K562 (cell line): Measurements from ENCODE around the gene GPR39. TPM values are rescaled to one million over a fixed set of nuclear protein-coding genes. Genes with fewer than 3 reads are reported as not detected.

ENCODE experiments used
- ATAC-seq: fragments of 200-7000 bp; cut with Tn5 transposase; 3 replicates; pipeline ENCODE4 v1.9.1; 2020; ENCODE audit warnings: moderate library complexity
- BruUV-seq: library from RNA; stranded (reverse); fragments of 400-500 nt; replicated peaks from 2 replicates; lab custom pipeline; 2021; lab: Mats Ljungman, UMichigan
- CTCF ChIA-PET: fragments of 300-600 bp; formaldehyde crosslinking; extraction: SDS; loops from one replicate; lab custom pipeline; 2021; ENCODE audit warnings: low intra/inter-chr PET ratio; lab: Yijun Ruan, JAX
- POLR2A ChIA-PET: fragments of 300-600, 350-650 bp; sonication (Branson Sonifier 250); formaldehyde crosslinking; extraction: SDS; loops from one replicate; lab custom pipeline; 2021; ENCODE audit warnings: antibody characterized with exemption, inconsistent platforms; lab: Yijun Ruan, JAX
- DNase-seq, 4 experiments: peaks; one replicate each; pipeline versions ENCODE4 v3.0.0 to v3.0.0-alpha.2; 2011 to 2018; ENCODE audit warnings: low spot score in 3 of 4, mixed read lengths in 3 of 4; ENCODE audit errors: extremely low read depth in 1 of 4
- FAIRE-seq: peaks from 2 replicates; lab custom pipeline; 2011; peaks lifted over from hg19 to GRCh38; lab: Jason Lieb, UNC
- H2AFZ ChIP-seq: 2 replicates; pipeline ENCODE4 v1.6.0; 2011; ENCODE audit warnings: low read depth, low read length, control low read depth, inconsistent platforms
- H3K27ac ChIP-seq: fragments of 200-600 bp; 3 replicates; pipeline ENCODE4 v1.8.0; 2011; ENCODE audit warnings: low read depth, mild to moderate bottlenecking, control low read depth, inconsistent platforms, low read length, moderate library complexity, mixed read lengths; ENCODE audit errors: extremely low read depth
- H3K27me3 ChIP-seq, 2 experiments: fragments of 300-600 bp in 1 of 2; 2 replicates in 1 of 2; 3 replicates in 1 of 2; pipeline versions ENCODE4 v1.6.0 to v1.8.0; 2011; ENCODE audit warnings: inconsistent platforms in 2 of 2, low read length in 2 of 2, mild to moderate bottlenecking in 1 of 2, mixed read lengths in 1 of 2, moderate library complexity in 1 of 2; ENCODE audit not compliant: control insufficient read depth in 2 of 2, insufficient read depth in 2 of 2
- H3K36me3 ChIP-seq: fragments of 300-600 bp; 3 replicates; pipeline ENCODE4 v1.8.0; 2011; ENCODE audit warnings: mild to moderate bottlenecking, low read length, inconsistent platforms; ENCODE audit not compliant: control insufficient read depth, insufficient read depth
- H3K4me1 ChIP-seq, 2 experiments: fragments of 200-600 bp in 1 of 2; replicated peaks in 1 of 2; 2 replicates in 1 of 2; 3 replicates in 1 of 2; pipeline versions ENCODE4 v1.5.1 to v1.8.0; 2011; ENCODE audit warnings: inconsistent platforms in 2 of 2, low read length in 2 of 2, mild to moderate bottlenecking in 1 of 2, mixed read lengths in 1 of 2, moderate library complexity in 1 of 2; ENCODE audit not compliant: control insufficient read depth in 2 of 2, insufficient read depth in 2 of 2
- H3K4me2 ChIP-seq: 2 replicates; pipeline ENCODE4 v1.6.1; 2011; ENCODE audit warnings: low read length, control low read depth, inconsistent platforms, mixed read lengths; ENCODE audit not compliant: insufficient read depth
- H3K4me3 ChIP-seq: fragments of 200-600 bp; sonication (generic), shearing (Covaris generic); 2 replicates; pipeline ENCODE4 v1.5.1; 2016; ENCODE audit warnings: control low read depth, inconsistent platforms
- H3K79me2 ChIP-seq: fragments of 200-600 bp; 3 replicates; pipeline ENCODE4 v1.8.0; 2011; ENCODE audit warnings: low read length, inconsistent platforms; ENCODE audit not compliant: control insufficient read depth, insufficient read depth
- H3K9ac ChIP-seq, 2 experiments: 2 replicates each; pipeline versions ENCODE4 v1.6.0 to v1.6.1; 2011; ENCODE audit warnings: low read depth in 2 of 2, low read length in 2 of 2, control low read depth in 1 of 2, inconsistent platforms in 1 of 2, mild to moderate bottlenecking in 1 of 2, mixed read lengths in 1 of 2; ENCODE audit not compliant: insufficient read depth in 1 of 2
- H3K9me1 ChIP-seq: one replicate; pipeline ENCODE4 v1.6.0; 2011; ENCODE audit warnings: inconsistent platforms, mild to moderate bottlenecking, low read length, moderate library complexity; ENCODE audit not compliant: control insufficient read depth, insufficient read depth
- H3K9me3 ChIP-seq: replicated peaks from 2 replicates; pipeline ENCODE4 v1.5.1; 2011; ENCODE audit warnings: low read depth, low read length, inconsistent platforms; ENCODE audit not compliant: control insufficient read depth, insufficient read depth
- H4K20me1 ChIP-seq: replicated peaks from 2 replicates; pipeline ENCODE4 v1.6.1; 2011; ENCODE audit warnings: low read length, inconsistent platforms, mixed read lengths; ENCODE audit not compliant: control insufficient read depth, insufficient read depth
- ATF6 ChIP-seq: sonication (generic); formaldehyde crosslinking; IDR thresholded peaks from 2 replicates; pipeline ENCODE4 v1.4.0; 2020; ENCODE audit warnings: mild to moderate bottlenecking, missing genetic modification reagents
- BCOR ChIP-seq: fragments of 450-650 bp; IDR thresholded peaks from 2 replicates; pipeline ENCODE4 v1.6.1; 2016
- BRD4 ChIP-seq: fragments of 200-600 bp; sonication (generic); IDR thresholded peaks from 2 replicates; pipeline ENCODE4 v1.6.1; 2017; ENCODE audit warnings: inconsistent platforms
- CBFA2T3 ChIP-seq: fragments of 450-650 bp; IDR thresholded peaks from 2 replicates; pipeline ENCODE4 v1.6.1; 2017
- CHAMP1 ChIP-seq: fragments of 450-650 bp; IDR thresholded peaks from 2 replicates; pipeline ENCODE4 v1.6.1; 2016; ENCODE audit warnings: mild to moderate bottlenecking
- MEF2D ChIP-seq: conservative IDR thresholded peaks from 2 replicates; pipeline ENCODE4 v1.6.1; 2016; ENCODE audit warnings: low read depth, missing genetic modification characterization, missing compliant biosample characterization
- PHB2 ChIP-seq: fragments of 450-650 bp; IDR thresholded peaks from 2 replicates; pipeline ENCODE4 v1.6.1; 2017; ENCODE audit warnings: low read depth
- SRSF9 ChIP-seq: fragments of 200-400 bp; formaldehyde crosslinking; IDR thresholded peaks from 2 replicates; pipeline ENCODE4 v1.6.1; 2017; ENCODE audit warnings: low read depth, low read length, borderline replicate concordance
- TCF3 ChIP-seq: sonication (generic); formaldehyde crosslinking; IDR thresholded peaks from 2 replicates; pipeline ENCODE4 v1.4.0; 2020; ENCODE audit warnings: mild to moderate bottlenecking, missing genetic modification reagents
- ZSCAN29 ChIP-seq: fragments of 450-650 bp; IDR thresholded peaks from 2 replicates; pipeline ENCODE4 v1.6.1; 2017
- WGBS: fragments of 100-300 bp; shearing (Covaris generic); methylation state at CpG from one replicate; pipeline ENCODE4 v1.1.6; 2016; ENCODE audit warnings: low coverage, mixed read lengths; ENCODE audit not compliant: insufficient coverage; ENCODE audit errors: missing lambda C conversion rate; 5-methylcytosine and 5-hydroxymethylcytosine counted together
- in situ Hi-C: fragments of 300-500 bp; cut with MboI; formaldehyde crosslinking; loops from 4 replicates; pipeline ENCODE4 v1.15.0; 2018; ENCODE audit warnings: inconsistent platforms, mixed read lengths
- intact Hi-C: fragments of 100-400 bp; cut with micrococcal nuclease; formaldehyde crosslinking; loops from 2 replicates; pipeline ENCODE4 v1.14.2; 2022
- polyA plus RNA-seq, 8 experiments: library from polyadenylated mRNA; depleted of rRNA in 4 of 8; stranded (reverse) in 5 of 8; unstranded in 3 of 8; fragments of >200 nt; fragmentation: Nextera tagmentation in 2 of 8; fragmentation: Illumina TruSeq in 1 of 8; extraction: Ambion mirVana in 2 of 8; extraction: Trizol in 1 of 8; gene quantifications; 2 replicates each; pipeline versions ENCODE4 v1.2.1 to v1.2.3, GENCODE V29; 2011 to 2014; ENCODE audit warnings: inconsistent platforms in 1 of 8, missing spikeins in 1 of 8
- total RNA-seq, 7 experiments: library from RNA; depleted of rRNA in 6 of 7; stranded (reverse); fragments of >200 nt in 6 of 7; fragmentation: Illumina TruSeq in 2 of 7; extraction: Trizol in 2 of 7; gene quantifications; 2 replicates each; pipeline versions ENCODE4 v1.2.1 to v1.2.3, GENCODE V29; 2011 to 2021; ENCODE audit warnings: low replicate concordance in 1 of 7

Gene GPR39
- total and polyA plus RNA-seq, 9 of the 15 experiments (the other 6 are each of a cell fraction or from before 2014, with no cell fraction given), result 0.04 TPM; not detected in 8

GRCh38 chr2:132557694-132558093 lies 141.1 kb downstream of the GPR39 start:
- H3K27me3 ChIP-seq, result no peaks in the 10 kb centered on the region; a peak in 1 of 5 replicates
- no peak for ATAC-seq
- no peak overlapping the region for H3K4me3 ChIP-seq
- no peaks in the 10 kb centered on the region for H3K4me1 ChIP-seq
- no peaks in the 10 kb centered on the region for H3K36me3 ChIP-seq
- BruUV-seq, result no TSS peak
- ChIA-PET CTCF (no interaction called here), POLR2A (no interaction called here)
- no peaks in the 10 kb centered on the region for H3K9me1 ChIP-seq
- DNase-seq, result no peak
- H3K9me3 ChIP-seq, result no peaks in the 10 kb centered on the region
- H3K9ac ChIP-seq, result no peak overlapping the region
- TF ChIP-seq CBFA2T3 (0 out of 2 replicates have a peak, but pooled peaks have one; percentile 22), TCF3 (no peak)
- H3K79me2 ChIP-seq, result no peaks in the 10 kb centered on the region
- 2% methylated on average over 9 of the region's 9 CpGs for WGBS
- no peaks in the 10 kb centered on the region for H4K20me1 ChIP-seq
- H2AFZ ChIP-seq, result no peak overlapping the region
- no peak overlapping the region for H3K4me2 ChIP-seq
- no peak overlapping the region for H3K27ac ChIP-seq
- FAIRE-seq, result no peak
- intact Hi-C loops, result no loop called here
- in situ Hi-C loops, result no loop called here

GRCh38 chr2:132559326-132559725 lies 142.7 kb downstream of the GPR39 start:
- no peak overlapping the region for H3K4me3 ChIP-seq
- intact Hi-C loops, result no loop called here
- DNase-seq (no peak), FAIRE-seq (no peak), ATAC-seq (no peak)
- BruUV-seq, result no TSS peak
- no peak overlapping the region for H3K9ac ChIP-seq
- H2AFZ ChIP-seq, result no peak overlapping the region
- H3K9me3 ChIP-seq, result no peaks in the 10 kb centered on the region
- WGBS, result 0% methylated on average over 12 of the region's 12 CpGs
- no peak overlapping the region for H3K4me2 ChIP-seq
- H3K36me3 ChIP-seq, result no peaks in the 10 kb centered on the region
- no peak overlapping the region for H3K27ac ChIP-seq
- no peaks in the 10 kb centered on the region for H4K20me1 ChIP-seq
- H3K79me2 ChIP-seq, result no peaks in the 10 kb centered on the region
- in situ Hi-C loops, result no loop called here
- ChIA-PET CTCF (no interaction called here), POLR2A (no interaction called here)
- peaks cover 2% of the 10 kb centered on the region for H3K9me1 ChIP-seq
- H3K27me3 ChIP-seq, result no peaks in the 10 kb centered on the region; a peak in 1 of 5 replicates
- no peaks in the 10 kb centered on the region for H3K4me1 ChIP-seq
- TF ChIP-seq CHAMP1 (no peak), ATF6 (no peak), MEF2D (tag) (no peak), ZSCAN29 (no peak), SRSF9 (no peak), PHB2 (no peak), BCOR (no peak), BRD4 (no peak)
